GM10248 (cell line): Measurements from ENCODE around the gene OAS2.

ENCODE experiments used
- CTCF ChIA-PET: fragments of 300-600 bp; sonication (Branson Sonifier 250); formaldehyde crosslinking; extraction: SDS; loops from one replicate; lab custom pipeline; 2021; ENCODE audit warnings: antibody characterized with exemption; lab: Yijun Ruan, JAX
- POLR2A ChIA-PET: fragments of 350-650 bp; sonication (Branson Sonifier 250); formaldehyde crosslinking; extraction: SDS; loops from one replicate; lab custom pipeline; 2020; ENCODE audit warnings: antibody characterized with exemption; lab: Yijun Ruan, JAX
- DNase-seq: peaks from one replicate; pipeline ENCODE4 v3.0.0; 2012; ENCODE audit errors: extremely low spot score
- TF ChIP-seq, protein P1 (sequence below): IDR thresholded peaks from 2 replicates; pipeline ENCODE4 v1.5.1; 2012; ENCODE audit warnings: mild to moderate bottlenecking, low read depth; ENCODE audit errors: extremely low read depth, missing control alignments, control extremely low read depth

Gene OAS2

DNA sequence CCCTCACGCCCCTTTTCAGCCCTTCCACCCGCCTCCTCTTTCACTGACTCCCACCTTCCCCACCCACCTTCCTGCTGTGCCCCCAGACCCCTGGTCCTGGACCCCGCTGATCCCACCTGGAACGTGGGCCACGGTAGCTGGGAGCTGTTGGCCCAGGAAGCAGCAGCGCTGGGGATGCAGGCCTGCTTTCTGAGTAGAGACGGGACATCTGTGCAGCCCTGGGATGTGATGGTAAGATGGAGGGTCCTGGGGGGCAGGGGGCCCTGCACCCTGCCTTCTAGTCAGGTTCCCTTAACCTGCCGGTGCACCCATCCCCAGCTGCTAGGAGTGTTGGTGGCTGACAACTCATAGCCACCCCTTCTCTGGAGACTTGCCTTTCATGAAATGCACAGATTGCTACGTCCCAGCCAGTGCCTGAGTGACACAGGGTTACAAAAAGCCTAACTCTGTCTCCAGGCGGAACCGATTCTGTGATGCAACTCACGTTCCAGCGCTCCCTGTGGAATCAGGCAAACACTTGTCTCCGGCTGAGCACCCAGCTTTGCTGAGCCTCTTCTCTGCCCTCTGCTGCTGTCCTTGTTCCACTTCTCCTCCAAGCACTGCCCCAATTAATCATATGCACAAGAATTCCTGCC, 15.0 kb upstream of the OAS2 start:
- POLR2A ChIA-PET, result no interaction called here
- TF ChIP-seq, protein P1, sequence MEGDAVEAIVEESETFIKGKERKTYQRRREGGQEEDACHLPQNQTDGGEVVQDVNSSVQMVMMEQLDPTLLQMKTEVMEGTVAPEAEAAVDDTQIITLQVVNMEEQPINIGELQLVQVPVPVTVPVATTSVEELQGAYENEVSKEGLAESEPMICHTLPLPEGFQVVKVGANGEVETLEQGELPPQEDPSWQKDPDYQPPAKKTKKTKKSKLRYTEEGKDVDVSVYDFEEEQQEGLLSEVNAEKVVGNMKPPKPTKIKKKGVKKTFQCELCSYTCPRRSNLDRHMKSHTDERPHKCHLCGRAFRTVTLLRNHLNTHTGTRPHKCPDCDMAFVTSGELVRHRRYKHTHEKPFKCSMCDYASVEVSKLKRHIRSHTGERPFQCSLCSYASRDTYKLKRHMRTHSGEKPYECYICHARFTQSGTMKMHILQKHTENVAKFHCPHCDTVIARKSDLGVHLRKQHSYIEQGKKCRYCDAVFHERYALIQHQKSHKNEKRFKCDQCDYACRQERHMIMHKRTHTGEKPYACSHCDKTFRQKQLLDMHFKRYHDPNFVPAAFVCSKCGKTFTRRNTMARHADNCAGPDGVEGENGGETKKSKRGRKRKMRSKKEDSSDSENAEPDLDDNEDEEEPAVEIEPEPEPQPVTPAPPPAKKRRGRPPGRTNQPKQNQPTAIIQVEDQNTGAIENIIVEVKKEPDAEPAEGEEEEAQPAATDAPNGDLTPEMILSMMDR, result no peak
- CTCF ChIA-PET, result interaction anchor here (1.7 to 2.0 kb wide), 2 partner anchors 9 to 12 kb away, joined by 4 to 5 read pairs; no protein-coding TSS in a partner anchor
- no peak for DNase-seq

DNA sequence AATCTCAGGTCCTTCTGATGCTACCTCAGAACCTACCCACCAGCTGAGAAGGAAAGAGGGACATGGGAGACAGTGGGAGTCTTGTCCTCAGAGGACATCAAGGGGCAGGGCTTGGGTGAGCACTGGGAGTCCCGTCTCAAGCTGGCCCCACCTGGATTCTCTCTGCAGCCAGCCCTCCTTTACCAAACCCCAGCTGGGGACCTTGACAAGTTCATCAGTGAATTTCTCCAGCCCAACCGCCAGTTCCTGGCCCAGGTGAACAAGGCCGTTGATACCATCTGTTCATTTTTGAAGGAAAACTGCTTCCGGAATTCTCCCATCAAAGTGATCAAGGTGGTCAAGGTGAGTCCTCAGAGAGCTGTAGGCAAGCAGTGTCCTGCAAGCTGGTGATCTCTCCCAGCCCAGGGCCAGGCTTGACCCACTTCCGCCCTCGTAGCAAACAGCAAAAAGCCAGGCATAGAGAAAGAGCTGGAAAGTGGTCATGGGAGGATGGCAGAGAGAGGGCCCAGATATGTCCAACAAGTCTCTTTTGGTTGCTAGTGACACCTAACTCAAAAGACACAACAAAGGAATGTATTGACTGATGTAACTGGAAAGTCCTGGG, 14.2 kb upstream of the OAS2 start:
- TF ChIP-seq, protein P1, result no peak
- DNase-seq, result no peak
- POLR2A ChIA-PET, result no interaction called here
- CTCF ChIA-PET, result interaction anchor here (1.2 kb wide), 1 partner anchor 13 kb away, joined by 5 read pairs; the partner anchor contains the start of gene OAS2

DNA sequence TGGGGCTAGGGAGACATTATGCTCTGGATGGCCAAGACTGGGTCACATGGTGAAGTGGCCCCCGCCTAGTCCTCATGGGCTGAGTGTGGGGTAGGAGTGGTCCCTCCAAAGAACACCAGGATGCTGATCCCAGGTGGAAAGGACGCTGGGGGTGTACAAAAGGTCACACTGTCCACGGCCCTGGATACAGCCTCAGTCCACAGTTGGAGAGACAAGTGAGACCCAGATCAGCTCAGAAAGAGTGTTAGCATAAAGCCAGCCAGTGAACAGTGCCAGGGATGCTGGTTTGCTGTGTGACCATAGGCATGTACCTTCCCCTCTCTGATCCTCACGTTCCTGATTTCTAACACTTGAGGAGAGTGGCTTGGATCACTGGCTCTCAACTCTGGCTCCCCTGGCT, 13.4 kb upstream of the OAS2 start:
- DNase-seq, result no peak
- CTCF ChIA-PET, result interaction anchor here (1.2 kb wide), 1 partner anchor 13 kb away, joined by 5 read pairs; the partner anchor contains the start of gene OAS2
- TF ChIP-seq, protein P1, result no peak
- POLR2A ChIA-PET, result no interaction called here

DNA sequence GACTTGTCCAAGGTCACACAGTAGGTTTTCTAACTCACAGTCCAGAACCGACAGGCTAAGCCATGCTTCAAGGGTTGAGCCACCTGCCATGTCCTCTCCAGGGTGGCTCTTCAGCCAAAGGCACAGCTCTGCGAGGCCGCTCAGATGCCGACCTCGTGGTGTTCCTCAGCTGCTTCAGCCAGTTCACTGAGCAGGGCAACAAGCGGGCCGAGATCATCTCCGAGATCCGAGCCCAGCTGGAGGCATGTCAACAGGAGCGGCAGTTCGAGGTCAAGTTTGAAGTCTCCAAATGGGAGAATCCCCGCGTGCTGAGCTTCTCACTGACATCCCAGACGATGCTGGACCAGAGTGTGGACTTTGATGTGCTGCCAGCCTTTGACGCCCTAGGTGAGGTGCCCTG, 12.7 kb upstream of the OAS2 start:
- TF ChIP-seq, protein P1, result no peak
- CTCF ChIA-PET, result no interaction called here

DNA sequence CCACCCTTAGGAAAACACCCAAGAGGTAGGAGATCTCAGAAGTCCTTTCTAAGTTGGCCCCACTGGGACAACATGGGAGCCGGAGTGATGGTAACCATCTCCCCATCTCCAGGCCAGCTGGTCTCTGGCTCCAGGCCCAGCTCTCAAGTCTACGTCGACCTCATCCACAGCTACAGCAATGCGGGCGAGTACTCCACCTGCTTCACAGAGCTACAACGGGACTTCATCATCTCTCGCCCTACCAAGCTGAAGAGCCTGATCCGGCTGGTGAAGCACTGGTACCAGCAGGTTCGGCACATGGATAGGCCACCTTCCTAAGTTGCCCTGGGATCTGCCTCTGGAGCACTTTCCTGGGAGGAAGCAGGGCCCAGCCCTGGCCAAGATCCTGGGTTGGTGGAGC, 11.0 kb upstream of the OAS2 start:
- TF ChIP-seq, protein P1, result no peak
- POLR2A ChIA-PET, result no interaction called here
- DNase-seq, result peak; percentile 5
- CTCF ChIA-PET, result interaction anchor here (1.2 to 2.0 kb wide), 4 partner anchors 11 to 25 kb away, joined by 4 to 7 read pairs (median 4); partner anchors contain the start of gene OAS2

More for the DNA sequence above, 12.7 kb upstream of the OAS2 start:
- DNase-seq, result no peak
- POLR2A ChIA-PET, result no interaction called here

DNA sequence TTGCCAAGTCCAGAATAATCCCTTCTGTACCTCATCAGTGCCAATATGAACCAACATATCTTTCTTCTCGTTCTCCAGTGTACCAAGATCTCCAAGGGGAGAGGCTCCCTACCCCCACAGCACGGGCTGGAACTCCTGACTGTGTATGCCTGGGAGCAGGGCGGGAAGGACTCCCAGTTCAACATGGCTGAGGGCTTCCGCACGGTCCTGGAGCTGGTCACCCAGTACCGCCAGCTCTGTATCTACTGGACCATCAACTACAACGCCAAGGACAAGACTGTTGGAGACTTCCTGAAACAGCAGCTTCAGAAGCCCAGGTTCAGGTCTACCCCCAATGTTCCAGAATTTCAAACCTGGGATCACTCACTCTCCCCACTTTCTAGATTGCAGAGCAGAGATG, 10.5 kb upstream of the OAS2 start:
- peak; percentile 3 for DNase-seq
- TF ChIP-seq, protein P1, result no peak
- ChIA-PET POLR2A (no interaction called here), CTCF (interaction anchor here (1.2 to 2.0 kb wide), 4 partner anchors 10 to 25 kb away, joined by 4 to 7 read pairs (median 4); partner anchors contain the start of gene OAS2)
